ENCODE measurements around the gene CRYAA. TPM values are rescaled to one million over a fixed set of nuclear protein-coding genes. Genes with fewer than 3 reads are reported as not detected.
"Not testable (repeated sequence)": the region's sequence is repeated elsewhere in the genome, so short reads cannot be mapped to it uniquely, and the experiment has no call there.

CRYAA gene
- total RNA-seq (not detected), polyA plus RNA-seq (not detected)
- long read RNA-seq, donor 1, result 0 reads
- long read RNA-seq, donor 2, result 0 reads

DNA sequence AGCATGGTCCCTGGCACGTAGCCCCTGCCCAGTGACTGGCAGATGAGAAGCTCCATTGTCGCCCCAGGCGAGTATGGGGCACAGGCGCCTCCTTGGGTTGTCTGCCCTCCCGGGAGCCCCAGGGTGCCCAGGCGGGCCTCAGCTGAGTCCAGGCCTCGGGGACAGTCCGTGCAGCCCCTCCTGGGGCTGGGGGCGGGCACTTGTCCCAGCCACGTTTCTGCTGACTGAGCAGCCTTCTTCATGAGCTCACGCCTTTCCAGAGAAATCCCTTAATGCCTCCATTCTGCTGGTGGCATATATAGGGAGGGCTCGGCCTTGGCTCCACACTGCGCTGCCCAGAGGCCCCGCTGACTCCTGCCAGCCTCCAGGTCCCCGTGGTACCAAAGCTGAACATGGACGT lies at the start of gene CRYAA:
Gene CRYAA, plus strand, starts transcription at position 301 of the 400 bp plus-strand sequence. Its CDS starts 92 bp downstream, at position 393.
- H3K9me3 ChIP-seq; DNase-seq; intact Hi-C loops (cut with DNase I); ATAC-seq; H3K4me3 ChIP-seq; H3K27ac ChIP-seq; H3K4me1 ChIP-seq; H3K27me3 ChIP-seq (ENCODE audit: insufficient read depth in 3 of 3, low read length in 2 of 3); H3K36me3 ChIP-seq (ENCODE audit: insufficient read depth in 1 of 2, low read depth in 1 of 2): not testable (repeated sequence)
- 73% methylated on average over 4 of the region's 16 CpGs; no CpG with 5 or more reads in 2 of the 3 donors for WGBS, 3 donors

GRCh38 chr21:43130094-43130493 lies 38.7 kb upstream of the CRYAA start:
- ATAC-seq; intact Hi-C loops (cut with DNase I): not testable (repeated sequence)
- no CpG with 5 or more reads among the region's 7 CpGs for WGBS, 3 donors

GRCh38 chr21:43134520-43134919 lies 34.3 kb upstream of the CRYAA start:
- ATAC-seq, result not testable (repeated sequence)
- no CpG with 5 or more reads among the region's 10 CpGs for WGBS, 3 donors

More at GRCh38 chr21:43130094-43130493, 38.7 kb upstream of the CRYAA start:
- H3K4me3 ChIP-seq; H3K9me3 ChIP-seq; DNase-seq; H3K27me3 ChIP-seq (ENCODE audit: insufficient read depth in 3 of 3, low read length in 2 of 3); H3K4me1 ChIP-seq; H3K36me3 ChIP-seq (ENCODE audit: insufficient read depth in 1 of 2, low read depth in 1 of 2); H3K27ac ChIP-seq: not testable (repeated sequence)

DNA sequence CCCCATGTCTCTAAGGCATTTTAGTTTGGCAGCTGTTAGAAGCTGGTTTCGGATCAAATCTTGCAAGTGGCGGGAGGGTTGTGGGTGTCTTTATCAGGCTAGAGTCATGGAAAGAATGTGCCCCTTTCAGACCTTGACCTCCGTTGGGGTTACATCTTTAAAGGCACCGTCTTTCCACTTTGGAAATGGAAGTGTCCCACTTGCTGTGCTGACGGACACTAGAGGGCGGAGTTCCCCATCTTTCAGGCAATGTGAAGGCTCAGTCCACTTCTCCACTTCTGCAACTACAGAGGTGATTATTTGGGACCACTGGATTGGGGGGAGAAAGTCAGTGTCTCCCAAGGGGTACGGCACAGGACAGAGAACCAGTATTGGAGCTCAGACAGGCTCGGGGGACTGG lies 29.9 kb upstream of the CRYAA start:
- H3K4me1 ChIP-seq; H3K4me3 ChIP-seq; intact Hi-C loops (cut with DNase I); H3K9me3 ChIP-seq; DNase-seq; H3K27ac ChIP-seq; H3K27me3 ChIP-seq (ENCODE audit: insufficient read depth in 3 of 3, low read length in 2 of 3); H3K36me3 ChIP-seq (ENCODE audit: insufficient read depth in 1 of 2, low read depth in 1 of 2): not testable (repeated sequence)
- peak in 2 of 4 donors; percentile 43 to 65 for ATAC-seq
- 0% methylated on average over 1 to 2 of the region's 8 CpGs for WGBS, 3 donors

More at GRCh38 chr21:43134520-43134919, 34.3 kb upstream of the CRYAA start:
- H3K9me3 ChIP-seq; intact Hi-C loops (cut with DNase I); DNase-seq; H3K4me1 ChIP-seq; H3K4me3 ChIP-seq; H3K27ac ChIP-seq; H3K27me3 ChIP-seq (ENCODE audit: insufficient read depth in 3 of 3, low read length in 2 of 3); H3K36me3 ChIP-seq (ENCODE audit: insufficient read depth in 1 of 2, low read depth in 1 of 2): not testable (repeated sequence)

DNA sequence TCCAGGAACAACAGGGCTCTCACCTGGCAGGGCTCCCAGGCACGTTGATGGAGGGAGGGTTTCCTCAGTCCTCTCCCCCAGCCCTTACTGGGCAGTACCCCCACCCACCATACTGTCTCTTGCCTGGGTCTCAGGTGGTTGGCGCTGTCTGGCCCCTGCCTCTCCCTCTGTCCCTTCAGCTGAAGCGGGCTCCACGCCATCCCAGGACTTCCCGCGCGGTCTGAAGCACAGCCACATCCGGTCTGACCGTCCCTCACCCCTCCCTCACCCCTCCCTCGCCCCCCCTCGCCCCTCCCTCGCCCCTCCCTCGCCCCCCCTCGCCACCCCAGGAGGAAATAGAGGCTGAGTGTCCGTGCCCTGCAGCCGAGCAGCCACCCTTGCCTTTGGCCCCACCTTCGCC lies 27.4 kb upstream of the CRYAA start:
- 60 to 70% methylated on average over 1 to 3 of the region's 17 CpGs; no CpG with 5 or more reads in 1 of the 3 donors for WGBS, 3 donors

DNA sequence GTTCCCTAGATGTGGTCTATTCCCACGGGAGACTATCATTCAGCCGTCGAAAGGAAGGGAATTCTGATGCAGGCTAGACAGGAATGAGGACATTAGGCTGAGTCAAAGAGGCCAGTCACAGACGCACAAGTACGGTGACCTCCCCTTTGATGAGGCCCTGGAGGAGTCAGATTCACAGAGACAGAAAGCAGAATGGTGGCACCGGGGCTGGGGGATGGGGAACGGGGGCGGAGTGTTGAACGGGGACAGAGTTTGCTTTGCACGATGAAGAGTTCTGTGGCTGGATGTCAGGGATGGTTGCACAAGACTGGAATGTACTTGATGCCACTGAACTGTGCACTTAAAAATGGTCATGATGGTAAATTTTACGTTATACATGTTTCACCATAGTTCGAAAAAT lies 22.2 kb upstream of the CRYAA start:
- intact Hi-C loops (cut with DNase I); H3K27me3 ChIP-seq (ENCODE audit: insufficient read depth in 3 of 3, low read length in 2 of 3); H3K36me3 ChIP-seq (ENCODE audit: insufficient read depth in 1 of 2, low read depth in 1 of 2); H3K4me1 ChIP-seq; H3K4me3 ChIP-seq; H3K27ac ChIP-seq; ATAC-seq; DNase-seq; H3K9me3 ChIP-seq: not testable (repeated sequence)
- WGBS, 3 donors, result no CpG with 5 or more reads among the region's 12 CpGs

More for the DNA sequence above, 27.4 kb upstream of the CRYAA start:
- ATAC-seq; H3K27me3 ChIP-seq (ENCODE audit: insufficient read depth in 3 of 3, low read length in 2 of 3); H3K9me3 ChIP-seq; intact Hi-C loops (cut with DNase I); H3K27ac ChIP-seq; DNase-seq; H3K4me3 ChIP-seq; H3K36me3 ChIP-seq (ENCODE audit: insufficient read depth in 1 of 2, low read depth in 1 of 2); H3K4me1 ChIP-seq: not testable (repeated sequence)

DNA sequence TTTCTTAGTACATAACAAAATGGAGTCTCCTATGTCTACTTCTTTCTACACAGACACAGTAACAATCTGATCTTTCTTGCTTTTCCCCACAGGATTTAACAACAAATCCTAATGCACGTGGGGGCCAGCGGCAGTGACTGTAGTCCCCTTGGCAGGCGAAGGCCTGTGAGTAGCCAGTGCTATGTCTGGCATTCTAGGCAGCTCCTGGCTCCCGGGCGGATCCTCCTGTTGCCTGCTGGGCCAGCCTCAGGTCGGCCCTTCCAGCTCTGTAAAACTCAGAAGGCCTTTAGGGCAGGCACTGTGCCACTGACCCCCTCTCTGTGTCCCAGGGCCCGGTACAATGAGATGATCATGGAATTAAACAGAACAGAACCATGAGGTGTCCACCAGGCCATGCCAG lies 20.8 kb upstream of the CRYAA start:
- intact Hi-C loops (cut with DNase I), result not testable (repeated sequence)
- WGBS, 3 donors, result no CpG with 5 or more reads among the region's 7 CpGs
- peak in 2 of 4 donors; percentile 75 to 83 for ATAC-seq

GRCh38 chr21:43149344-43149743 lies 19.5 kb upstream of the CRYAA start:
- WGBS, 3 donors, result no CpG with 5 or more reads among the region's 11 CpGs
- intact Hi-C loops (cut with DNase I); ATAC-seq: not testable (repeated sequence)

More for the DNA sequence above, 20.8 kb upstream of the CRYAA start:
- H3K36me3 ChIP-seq (ENCODE audit: insufficient read depth in 1 of 2, low read depth in 1 of 2); H3K9me3 ChIP-seq; DNase-seq; H3K4me3 ChIP-seq; H3K27ac ChIP-seq; H3K4me1 ChIP-seq; H3K27me3 ChIP-seq (ENCODE audit: insufficient read depth in 3 of 3, low read length in 2 of 3): not testable (repeated sequence)

GRCh38 chr21:43153601-43154000 lies 15.2 kb upstream of the CRYAA start:
- H3K4me3 ChIP-seq; intact Hi-C loops (cut with DNase I); H3K27ac ChIP-seq; H3K27me3 ChIP-seq (ENCODE audit: insufficient read depth in 3 of 3, low read length in 2 of 3); H3K4me1 ChIP-seq; DNase-seq; H3K9me3 ChIP-seq; H3K36me3 ChIP-seq (ENCODE audit: insufficient read depth in 1 of 2, low read depth in 1 of 2): not testable (repeated sequence)
- no CpG with 5 or more reads among the region's 33 CpGs for WGBS, 3 donors
- peak in 1 of 4 donors; percentile 43 for ATAC-seq

More at GRCh38 chr21:43149344-43149743, 19.5 kb upstream of the CRYAA start:
- H3K9me3 ChIP-seq; DNase-seq; H3K4me1 ChIP-seq; H3K36me3 ChIP-seq (ENCODE audit: insufficient read depth in 1 of 2, low read depth in 1 of 2); H3K4me3 ChIP-seq; H3K27me3 ChIP-seq (ENCODE audit: insufficient read depth in 3 of 3, low read length in 2 of 3); H3K27ac ChIP-seq: not testable (repeated sequence)

DNA sequence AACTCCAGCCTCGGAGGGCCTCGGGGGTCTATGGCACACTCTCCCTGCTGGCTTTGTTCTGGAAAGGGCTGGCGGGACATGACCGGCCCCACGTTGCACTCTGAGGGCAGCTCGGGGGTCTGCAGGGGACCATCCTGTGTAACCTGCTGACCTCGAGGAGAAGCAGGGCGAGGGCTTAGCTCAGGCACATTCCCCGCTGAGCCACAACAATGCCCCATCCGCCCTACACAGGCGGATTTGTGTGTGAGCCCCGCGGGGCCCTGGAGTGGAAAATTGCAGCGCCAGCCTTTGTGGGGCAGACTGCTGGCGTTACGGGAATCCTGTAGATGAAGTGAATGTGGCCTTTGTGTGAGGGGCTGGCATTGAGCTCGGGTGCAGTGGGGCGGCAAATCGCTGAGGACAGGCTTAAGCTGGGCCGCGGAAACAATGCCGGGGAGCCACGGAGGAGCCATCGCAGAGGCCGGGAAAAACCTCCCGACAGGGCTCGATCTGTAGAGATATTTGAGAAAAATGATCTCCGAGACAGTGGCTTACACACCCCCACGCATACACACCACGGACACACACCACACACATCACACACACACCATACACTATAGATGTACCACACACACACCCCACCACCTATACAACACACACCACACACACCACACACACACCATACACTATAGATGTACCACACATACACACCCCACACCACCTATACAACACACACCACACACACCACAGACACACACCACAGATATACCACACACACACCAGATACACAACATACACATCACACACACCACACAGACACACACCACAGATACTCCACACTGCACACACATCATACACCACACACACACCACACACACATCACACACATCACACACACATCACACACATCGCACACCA lies 9.3 kb upstream of the CRYAA start:
- H3K9me3 ChIP-seq; H3K27me3 ChIP-seq (ENCODE audit: insufficient read depth in 3 of 3, low read length in 2 of 3); ATAC-seq; DNase-seq; H3K27ac ChIP-seq; H3K36me3 ChIP-seq (ENCODE audit: insufficient read depth in 1 of 2, low read depth in 1 of 2); H3K4me1 ChIP-seq; intact Hi-C loops (cut with DNase I); H3K4me3 ChIP-seq: not testable (repeated sequence)
- WGBS, 3 donors, result 50% methylated on average over 1 of the region's 31 CpGs; no CpG with 5 or more reads in 2 of the 3 donors
